Measurements from ENCODE around the gene TTC33.
"Not testable (repeated sequence)": the region's sequence is repeated elsewhere in the genome, so short reads cannot be mapped to it uniquely, and the experiment has no call there.

TTC33 gene

DNA sequence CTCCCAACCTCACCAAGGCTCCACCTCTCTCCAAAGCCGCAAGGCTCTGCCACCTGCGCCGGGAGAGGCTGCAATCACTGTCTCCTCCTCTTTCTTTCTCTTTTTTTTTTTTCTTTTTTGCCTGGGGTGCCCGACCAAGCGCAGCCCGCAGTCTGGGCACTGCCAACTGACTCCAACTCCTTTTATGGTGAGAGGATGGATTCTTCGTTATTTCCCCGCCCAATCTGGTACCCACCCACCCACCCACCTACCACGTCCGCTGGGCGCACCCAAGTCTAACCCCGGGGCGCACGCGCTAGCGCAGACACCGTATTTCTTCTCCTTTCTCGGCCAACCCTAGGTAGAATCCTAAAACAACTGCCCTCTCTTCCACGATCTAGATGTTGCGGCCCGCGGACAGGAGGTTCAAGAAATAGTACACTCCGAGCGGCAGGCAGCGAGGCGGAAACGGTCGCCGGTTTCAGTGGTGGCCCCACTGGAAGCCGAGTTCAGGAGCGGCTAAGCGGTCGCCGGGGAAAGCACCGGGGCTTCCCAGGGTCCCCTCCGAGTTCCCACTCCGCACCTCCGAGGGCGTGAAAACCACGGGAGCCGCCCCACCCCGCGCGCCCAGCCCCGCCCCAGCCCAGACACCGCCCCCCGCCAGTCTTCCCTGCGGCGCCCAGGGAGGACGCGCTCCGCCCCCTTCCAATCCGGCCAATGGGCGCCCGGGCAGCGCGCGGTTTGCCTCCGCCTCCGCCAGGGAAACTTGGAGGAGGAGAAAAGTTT, 76.4 kb downstream of the TTC33 start:
- DNase-seq, result peak; percentile 92

DNA sequence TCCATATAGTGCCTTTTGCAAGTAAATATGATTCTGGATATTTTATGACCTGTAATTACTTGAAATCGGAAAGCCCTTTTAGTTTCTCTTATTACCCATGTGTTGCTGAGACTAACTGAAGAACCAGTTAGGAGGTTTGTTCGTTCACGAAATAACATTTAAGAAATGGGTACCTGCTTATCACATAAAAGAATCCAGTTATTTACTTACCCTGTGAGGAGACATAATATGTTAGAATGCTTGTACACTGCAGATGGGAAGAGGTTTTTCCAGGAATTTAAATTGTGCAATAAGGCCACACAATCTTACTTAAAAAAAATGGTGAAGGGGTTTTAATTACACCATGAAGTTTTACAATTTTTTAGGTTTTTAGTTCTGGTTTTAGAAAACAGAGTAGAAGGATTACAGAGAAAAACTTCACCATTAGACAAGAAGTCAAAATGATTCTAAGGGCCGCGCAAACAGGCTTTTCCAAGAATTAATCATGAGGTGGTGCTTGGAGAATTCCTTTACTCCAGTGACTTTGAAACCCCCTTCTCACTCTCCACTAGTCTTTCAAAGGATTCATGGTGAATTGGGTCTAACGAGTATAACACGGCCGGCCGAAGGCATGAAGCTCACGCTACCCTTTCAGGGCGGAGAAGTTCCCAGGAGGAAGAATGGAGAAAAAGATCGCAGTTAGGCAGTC, 77.2 kb downstream of the TTC33 start:
- peak; percentile 74 for DNase-seq

DNA sequence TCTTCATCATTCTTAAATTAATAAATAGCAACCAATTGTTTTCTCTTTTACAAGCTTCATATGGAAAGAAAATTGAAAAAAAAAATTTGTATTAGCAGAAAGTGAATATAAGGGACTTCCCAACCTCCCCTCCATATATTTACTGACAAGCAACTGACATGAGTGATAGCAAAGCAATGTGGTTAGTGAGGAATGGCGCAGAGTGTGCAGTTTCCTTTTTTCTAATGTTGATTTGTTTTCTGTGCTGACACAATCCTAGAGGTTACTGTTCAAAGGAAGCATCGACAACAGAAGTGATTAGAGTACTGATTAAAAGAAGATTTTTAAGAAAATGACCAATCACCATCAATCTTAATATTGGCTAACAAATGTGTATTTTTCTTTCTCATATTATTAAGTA, 77.7 kb downstream of the TTC33 start:
- DNase-seq, result no peak

DNA sequence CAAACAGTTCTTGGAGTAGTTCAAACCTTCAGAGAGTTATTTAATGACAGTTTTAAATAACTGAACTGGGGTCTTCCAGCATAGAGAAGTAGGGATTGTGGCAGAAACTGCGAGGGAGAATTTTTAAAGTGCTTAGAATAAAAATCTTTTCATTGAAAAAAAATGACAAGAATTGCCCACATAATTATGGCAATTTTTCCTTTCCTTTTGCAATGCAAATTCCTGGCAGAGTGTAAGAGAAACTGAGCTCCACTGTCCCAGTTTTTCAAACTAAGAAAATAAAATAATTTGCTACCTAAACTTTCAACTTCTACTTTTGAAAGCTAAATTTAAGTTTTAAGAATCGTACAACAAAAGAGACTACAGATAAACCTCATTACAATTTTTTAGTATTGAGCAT, 78.3 kb downstream of the TTC33 start:
- no peak for DNase-seq

DNA sequence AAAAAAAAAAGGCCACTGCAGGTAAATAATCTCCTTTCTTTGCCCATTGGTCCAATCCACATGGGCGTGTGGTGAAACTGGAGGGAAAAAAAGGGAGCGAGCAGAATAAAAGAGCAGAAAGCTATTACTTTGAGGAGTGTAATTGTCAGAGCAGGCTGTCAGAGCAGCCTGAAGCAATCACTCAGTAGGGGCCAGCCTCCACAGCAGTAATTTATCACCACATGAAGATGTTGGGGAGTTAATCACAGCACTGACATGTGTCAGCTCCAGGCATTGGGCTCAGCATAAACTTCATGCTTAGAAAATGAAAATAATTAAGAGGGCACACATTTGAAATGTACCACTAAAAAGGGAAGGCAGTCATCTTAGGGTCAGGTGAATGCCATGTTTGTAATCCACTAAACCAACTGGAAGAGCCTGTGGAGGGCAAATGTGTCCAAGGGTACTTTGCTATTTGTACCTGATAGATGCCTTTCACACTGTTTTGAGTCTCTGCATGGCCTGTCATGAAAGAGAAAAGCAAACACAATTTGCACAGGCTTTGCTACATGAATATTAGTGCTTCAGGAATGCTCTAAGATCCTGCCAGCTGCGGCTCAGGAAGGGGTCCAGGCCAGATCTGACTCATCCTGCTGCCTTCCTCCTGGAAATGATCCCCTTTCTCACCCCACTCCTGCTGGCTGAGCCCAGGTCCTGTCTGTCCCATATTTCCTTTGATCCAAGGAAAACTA, 79.0 kb downstream of the TTC33 start:
- DNase-seq, result no peak

DNA sequence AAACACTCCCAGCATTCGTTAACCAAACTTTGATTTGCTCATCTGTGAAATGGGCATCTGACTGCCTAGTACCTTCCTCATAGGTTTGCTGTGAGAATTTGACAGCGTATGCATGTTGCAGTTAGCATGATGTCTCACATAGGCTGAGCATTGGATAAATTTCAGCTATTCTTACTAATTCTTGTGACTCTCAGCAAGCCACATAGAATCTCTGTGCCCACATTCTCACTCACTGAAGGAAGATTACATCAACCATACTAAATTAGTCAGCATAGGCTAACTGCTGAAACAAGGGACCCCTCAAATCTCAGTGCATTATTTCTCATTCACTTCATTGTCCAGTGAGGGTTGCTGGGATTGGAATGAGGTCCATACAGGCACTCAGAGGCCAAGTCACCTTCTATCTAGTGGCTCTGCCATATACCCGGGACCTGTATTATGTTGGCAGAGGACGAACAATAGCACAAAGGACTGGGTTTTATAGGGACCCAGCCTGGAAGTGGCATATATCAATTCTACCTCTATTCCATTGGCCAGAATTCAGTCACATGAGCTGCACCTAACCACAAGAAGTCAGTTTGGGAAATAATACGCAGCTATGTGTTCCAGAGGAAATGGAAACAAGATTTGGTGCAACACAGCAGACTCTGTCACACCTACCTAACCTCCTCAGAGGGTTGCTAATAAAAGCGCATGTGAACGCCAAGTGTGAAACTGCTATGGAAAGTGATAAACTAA, 80.2 kb downstream of the TTC33 start:
- no peak for DNase-seq

DNA sequence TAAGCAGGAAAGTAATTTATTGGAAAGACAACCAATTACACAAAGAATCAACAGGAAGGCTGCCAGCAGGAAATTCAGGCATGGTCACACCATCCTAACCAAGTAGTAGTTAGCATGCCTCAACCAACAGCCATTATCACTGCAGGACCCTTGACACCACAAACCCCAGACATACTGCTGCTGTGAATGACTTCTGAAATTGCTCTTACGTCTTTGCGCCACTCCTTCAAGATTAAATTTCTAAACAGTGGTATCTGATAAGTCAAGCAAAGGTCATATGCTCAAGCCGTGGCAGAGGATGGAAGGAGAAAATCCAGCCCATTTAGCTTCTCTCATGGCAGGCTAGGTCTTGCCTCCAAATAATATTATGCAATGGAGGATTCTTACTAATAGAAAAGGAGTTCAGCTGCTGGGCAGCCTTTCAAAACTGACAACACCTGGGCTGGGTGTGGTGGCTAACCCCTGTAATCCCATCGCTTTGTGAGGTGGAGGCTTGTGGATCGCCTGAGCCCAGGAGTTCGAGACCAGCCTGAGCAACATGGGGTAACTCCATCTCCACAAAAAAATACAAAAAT, 81.0 kb downstream of the TTC33 start:
- no peak for DNase-seq

DNA sequence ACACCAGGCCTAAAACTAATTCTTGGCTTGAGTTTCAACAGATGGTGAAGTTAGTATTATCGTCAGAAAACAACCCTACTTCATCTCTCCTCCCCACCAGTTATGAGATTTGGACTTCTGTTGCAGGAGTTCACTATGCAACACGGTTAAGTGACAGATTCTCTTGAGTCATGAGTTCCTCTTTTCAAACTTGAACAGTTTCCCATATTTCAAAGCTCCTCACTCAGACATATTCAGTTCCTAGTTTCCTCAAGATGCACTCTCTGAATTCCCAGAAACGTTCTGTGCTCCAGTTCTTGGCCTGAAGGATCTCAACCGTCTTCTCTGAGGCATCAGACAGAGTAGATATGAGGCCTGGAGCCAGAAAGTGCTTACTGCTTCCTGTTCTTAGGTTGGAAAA, 83.3 kb downstream of the TTC33 start:
- no peak for DNase-seq

DNA sequence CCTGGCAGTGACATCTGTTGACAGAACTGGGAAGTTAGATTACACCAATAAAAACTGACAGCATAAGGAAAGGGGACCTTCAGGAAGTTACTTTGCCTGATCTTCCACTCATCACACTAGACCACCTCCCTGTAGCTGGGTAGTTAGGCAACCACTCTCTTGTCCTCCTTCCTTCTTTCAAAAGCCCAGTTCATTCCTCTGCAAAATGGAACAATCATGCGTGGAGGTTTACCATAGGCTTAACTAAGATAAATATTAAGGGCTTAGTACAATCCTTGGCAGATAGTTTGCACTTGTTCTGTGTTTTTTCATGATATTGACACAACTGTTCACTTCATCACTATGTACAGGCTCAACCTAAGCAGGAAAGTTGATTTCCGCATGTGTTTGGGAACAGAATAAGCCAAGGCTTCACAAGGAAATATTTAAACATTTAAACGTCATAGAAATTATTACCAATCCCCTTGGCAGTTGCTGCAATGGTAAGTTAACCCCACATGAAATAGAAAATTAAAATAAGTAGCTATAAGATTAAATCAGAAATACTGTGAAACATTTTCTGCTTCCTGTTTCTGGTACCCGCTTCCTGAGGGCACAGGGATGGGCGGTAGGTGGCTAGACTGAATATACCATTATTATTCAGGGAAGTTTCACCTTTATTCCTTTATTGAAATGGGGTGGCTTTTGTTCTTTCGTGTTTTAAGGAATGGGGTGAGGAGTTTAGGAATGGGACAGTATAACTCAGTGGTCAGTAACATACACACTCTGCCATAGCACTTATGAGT, 86.0 kb downstream of the TTC33 start:
- no peak for DNase-seq

DNA sequence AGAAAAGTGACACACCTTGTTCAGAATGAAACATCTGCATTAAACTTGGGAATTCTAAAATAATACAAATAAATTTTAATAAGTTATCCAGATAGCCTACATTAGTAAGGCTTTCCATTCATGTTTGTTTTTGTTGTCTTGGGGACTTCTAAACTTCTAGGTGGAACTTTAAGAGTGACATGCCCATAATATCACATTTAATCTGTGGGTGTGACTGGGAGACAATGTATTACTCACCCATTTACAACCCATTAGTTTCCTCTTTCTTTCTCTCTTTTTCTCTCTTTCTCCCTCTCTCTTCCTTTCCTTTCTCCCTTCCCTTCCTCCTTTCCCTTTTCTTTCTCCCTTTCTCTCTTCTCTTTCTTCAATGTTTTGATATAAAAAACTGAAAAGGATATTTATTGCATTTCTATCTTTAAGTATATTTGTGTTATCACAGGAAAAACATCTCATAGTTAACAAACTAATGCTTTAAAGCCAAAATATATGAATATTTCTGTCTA, 88.5 kb downstream of the TTC33 start:
- no peak for DNase-seq

DNA sequence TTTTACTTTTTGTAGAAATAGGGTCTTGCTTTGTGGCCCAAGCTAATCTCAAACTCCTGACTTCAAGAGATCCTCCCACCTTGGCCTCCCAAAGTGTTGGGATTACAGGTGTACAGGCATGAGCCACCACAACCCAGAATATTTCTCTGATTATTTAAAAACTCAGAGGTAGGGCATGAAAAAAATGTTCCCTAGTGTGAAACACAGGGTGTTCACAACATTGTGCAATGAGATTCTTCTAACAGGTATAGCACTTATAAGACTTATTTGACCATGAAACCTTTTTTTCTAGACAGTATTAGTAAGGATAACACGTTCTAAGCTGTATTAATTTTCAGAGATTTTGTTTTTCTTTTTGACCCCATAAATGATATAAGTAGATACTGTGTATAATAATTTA, 89.1 kb downstream of the TTC33 start:
- DNase-seq, result no peak

DNA sequence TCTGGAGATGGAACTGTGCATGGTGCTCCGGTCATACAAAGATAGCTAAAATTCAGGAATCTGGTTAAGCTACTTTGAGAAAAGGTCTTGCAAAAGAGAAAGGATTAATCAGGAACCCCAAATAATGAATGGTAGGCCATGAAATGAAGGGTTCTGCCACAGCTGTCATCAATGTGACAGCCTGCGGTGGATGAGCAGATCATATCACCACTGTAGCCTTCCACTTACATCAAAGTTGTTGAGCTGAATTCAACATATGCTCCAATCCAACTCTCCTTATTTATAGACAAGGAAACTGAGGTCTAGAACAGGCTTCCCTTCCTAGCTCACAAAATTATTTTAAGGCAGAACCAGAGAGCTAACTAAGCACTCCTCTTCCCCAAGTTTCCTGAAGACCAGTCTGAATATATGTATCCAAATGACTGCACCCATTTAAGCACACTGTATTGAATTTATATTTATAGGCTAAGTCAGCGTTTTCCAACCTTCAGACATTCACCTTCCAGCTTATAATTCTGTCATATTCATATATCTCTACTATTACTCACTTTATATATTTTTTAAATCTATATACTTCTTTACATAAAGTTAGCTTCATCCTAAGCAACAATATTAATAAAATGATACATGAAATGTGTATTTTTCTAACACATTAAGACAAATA, 90.0 kb downstream of the TTC33 start:
- no peak for DNase-seq

DNA sequence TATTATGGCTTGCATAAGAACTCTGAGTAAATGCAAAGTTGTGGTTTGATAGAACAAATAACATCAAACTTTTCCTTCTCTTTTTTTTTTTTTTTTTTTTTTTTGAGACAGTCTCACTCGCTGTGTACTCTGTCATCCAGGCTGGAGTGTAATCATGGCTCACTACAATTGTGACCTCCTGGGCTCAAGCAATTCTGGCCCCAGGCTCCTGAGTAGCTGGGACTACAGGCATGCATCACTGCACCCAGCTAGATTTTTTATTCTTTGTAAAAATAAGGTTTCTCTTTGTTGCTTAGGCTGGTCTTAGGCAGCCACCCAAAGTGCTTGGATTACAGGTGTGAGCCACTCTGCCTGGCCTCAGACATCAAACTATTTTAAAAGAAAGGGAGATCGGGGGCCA, 95.0 kb downstream of the TTC33 start:
- DNase-seq, result no peak

DNA sequence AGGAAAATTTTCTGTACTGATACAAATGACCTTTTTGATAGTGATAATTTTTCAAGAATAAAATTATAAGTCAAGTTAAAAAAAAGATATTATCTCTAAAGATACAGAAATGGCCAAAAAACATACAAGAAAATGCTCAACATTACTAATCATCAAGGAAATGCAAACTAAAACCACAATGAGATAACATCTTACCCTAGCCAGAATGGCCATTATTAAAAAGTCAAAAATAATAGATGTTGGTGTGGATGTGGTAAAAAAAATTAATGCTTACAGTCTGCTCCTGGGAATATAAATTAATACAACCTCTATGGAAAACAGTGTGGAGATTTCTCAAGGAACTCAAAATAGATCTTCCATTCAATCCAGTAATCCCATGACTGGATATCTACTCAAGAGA, 99.0 kb downstream of the TTC33 start:
- DNase-seq, result no peak

DNA sequence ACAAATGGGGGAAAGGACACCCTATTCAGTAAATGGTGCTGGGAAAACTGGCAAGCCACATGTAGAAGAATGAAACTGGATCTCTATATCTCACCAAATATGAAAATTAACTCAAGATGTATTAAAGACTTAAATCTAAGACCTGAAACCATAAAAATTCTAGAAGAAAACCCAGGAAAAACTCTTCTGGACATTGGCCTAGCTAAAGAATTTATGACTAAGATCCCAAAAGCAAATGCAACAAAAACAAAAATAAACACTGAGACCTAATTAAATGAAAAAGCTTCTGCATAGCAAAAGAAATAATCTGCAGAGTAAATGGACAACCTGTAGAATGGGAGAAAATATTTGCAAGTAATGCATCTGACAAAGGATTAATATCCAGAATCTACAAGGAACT, 99.7 kb downstream of the TTC33 start:
- DNase-seq, result not testable (repeated sequence)

DNA sequence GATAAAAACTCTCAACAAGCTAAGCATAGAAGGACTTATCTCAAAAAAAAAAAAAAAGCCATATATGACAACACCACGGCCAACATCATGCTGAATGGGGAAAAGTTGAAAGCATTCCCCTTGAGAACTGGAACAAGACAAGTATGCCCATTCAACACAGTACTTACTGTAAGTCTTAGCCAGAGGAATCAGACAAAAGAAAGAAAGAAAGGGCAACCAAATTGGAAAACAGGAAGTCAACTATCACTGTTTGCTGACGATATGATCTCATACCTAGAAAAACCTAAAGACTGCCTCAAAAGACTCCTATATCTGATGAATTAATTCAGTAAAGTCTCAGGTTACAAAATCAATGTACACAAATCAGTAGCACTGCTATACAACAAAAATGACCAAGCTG, 100.6 kb downstream of the TTC33 start:
- no peak for DNase-seq

DNA sequence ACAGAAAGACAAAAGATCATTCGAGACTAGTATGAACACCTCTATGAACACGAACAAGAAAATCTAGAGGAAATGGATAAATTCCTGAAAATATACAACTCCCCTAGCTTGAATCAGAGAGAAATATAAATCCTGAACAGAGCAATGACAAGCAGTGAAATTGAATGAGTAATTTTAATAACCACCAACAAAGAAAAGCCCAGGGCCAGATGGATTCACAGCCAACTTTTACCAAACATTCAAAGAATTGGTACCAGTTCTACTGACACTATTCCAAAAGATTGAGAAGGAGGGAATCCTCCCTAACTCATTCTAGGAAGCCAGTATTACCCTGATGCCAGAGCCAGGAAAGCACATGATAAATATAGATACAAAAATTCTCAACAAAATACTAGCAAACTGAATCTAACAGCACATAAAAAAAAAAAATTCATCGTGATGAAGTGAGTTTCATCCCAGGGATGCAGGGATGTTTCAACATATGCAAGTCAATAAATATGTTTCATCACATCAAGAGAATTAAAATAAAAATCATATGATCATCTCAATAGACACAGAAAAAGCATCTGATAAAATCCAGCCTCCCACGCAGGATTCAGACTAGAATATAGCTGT, 101.3 kb downstream of the TTC33 start:
- DNase-seq, result no peak

DNA sequence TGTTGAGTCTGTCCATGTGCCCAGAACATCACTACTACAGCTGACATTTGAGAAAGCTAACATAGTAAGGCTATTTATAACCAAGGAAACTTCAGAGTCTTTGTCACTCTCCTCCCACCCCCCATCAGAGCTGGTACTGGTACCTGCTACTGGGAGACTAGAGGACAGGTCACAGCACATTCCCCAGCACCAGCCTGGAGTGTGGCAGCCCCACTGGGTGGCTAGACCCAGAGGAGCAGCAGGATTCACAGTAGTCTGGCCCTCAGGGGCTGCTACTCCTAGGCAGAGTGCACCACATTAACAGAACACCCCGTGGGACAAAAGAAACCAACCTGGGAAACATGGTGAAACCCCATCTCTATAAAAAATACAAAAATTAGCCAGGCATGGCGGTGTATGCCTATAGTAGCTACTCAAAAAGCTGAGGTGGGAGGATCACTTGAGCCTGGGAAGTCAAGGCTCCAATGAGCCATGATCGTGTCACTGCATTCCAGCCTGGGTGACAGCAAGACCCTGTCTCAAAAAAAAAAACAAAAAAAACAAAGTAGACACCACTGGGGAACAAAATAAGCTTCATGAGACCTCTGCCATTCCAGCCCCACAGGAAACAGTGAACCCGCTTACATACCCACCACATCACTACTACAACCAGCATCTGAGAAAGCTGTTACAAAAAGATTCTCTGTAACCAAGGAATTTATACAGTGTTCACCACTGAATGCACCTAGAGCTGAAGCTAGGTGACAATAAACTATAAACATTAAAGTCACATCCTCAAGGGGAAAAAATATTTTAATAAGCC, 102.3 kb downstream of the TTC33 start:
- no peak for DNase-seq

DNA sequence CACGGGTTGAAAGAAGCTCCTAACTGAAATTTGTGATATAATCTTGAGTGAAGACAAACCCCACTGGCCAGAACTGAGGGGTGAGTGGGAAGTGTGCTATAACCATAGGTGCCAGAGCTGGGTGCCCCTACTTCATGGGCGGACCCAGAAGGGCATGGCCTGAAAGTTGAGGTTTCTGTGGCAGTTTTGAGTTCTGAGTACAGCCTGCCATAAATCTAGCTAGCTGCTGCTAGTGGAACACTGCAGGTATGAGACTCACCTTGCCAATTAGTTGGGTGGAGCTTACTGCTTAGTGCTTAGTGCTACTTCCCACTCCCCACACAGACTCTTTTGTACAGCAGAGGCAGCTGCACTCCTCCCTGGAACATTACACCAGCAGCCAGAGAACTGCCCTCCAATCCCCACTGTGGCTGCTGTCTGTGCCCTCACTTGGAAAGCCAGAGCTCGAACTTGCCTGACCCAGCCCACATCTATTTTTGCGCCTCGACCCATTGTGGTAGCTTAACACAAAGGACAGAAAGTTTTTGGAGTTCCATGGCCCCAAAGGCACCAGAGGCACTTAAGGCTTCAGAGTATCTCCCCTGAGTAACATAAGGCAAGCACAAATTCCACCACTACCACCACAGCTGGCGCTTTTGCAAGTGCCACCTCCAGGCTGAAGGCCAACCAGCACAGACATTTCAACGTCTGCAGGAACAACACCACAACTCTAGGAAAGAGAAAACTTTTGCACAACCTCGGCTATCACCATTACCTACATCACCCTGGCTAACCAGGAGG, 103.1 kb downstream of the TTC33 start:
- DNase-seq, result no peak
